Left lung (tissue), 10 donors: ENCODE data around the gene KLHL24. TPM values are rescaled to one million over a fixed set of nuclear protein-coding genes. Genes with fewer than 3 reads are reported as not detected.

ENCODE experiments used
- ATAC-seq: fragments of 200-7000 bp; cut with Tn5 transposase; one replicate; pipeline ENCODE4 v1.9.1; 2020; ENCODE audit warnings: moderate library complexity
- DNase-seq, 4 donors: peaks; one replicate each; pipeline ENCODE4 v3.0.0-alpha.2; 2013 to 2020
- H3K27ac ChIP-seq, 2 donors: fragments of 200-600 bp; sonication (generic) in 1 of 2; one replicate each; pipeline versions ENCODE4 v1.5.0 to v1.8.0; 2020 to 2021
- H3K27me3 ChIP-seq, 2 donors: fragments of 200-600 bp; sonication (generic) in 1 of 2; one replicate each; pipeline versions ENCODE4 v1.5.0 to v1.8.0; 2020 to 2021
- H3K36me3 ChIP-seq, 2 donors: fragments of 200-600 bp; sonication (generic) in 1 of 2; one replicate each; pipeline versions ENCODE4 v1.5.0 to v1.8.0; 2020 to 2021
- H3K4me1 ChIP-seq, 2 donors: fragments of 200-600 bp; one replicate each; pipeline ENCODE4 v1.8.0; 2021
- H3K4me3 ChIP-seq, 2 donors: fragments of 200-600 bp; sonication (generic) in 1 of 2; one replicate each; pipeline versions ENCODE4 v1.5.0 to v1.8.0; 2020 to 2021; ENCODE audit warnings: mild to moderate bottlenecking in 1 of 2
- H3K9me3 ChIP-seq, 2 donors: fragments of 200-600 bp; sonication (generic) in 1 of 2; one replicate each; pipeline versions ENCODE4 v1.5.0 to v1.8.0; 2020 to 2021
- CTCF ChIP-seq, 2 donors: fragments of 200-600 bp; sonication (generic) in 1 of 2; IDR thresholded peaks; one replicate each; pipeline versions ENCODE4 v1.5.0 to v1.8.0; 2021; ENCODE audit warnings: antibody characterized with exemption in 2 of 2
- intact Hi-C, 2 donors: fragments of 100-400 bp; cut with DNase I; formaldehyde crosslinking; loops; one replicate each; pipeline versions ENCODE4 v1.11.2 to v1.14.2; 2022
- polyA plus RNA-seq, 6 donors: library from polyadenylated mRNA; unstranded; fragments of 120-200 nt; gene quantifications; one replicate each; pipeline ENCODE4 v1.2.1, GENCODE V29; 2013; ENCODE audit not compliant: insufficient read length in 6 of 6
- total RNA-seq, 2 donors: library from RNA; stranded (reverse); fragmentation: NEBNext Ultra II Directional; extraction: Animal tissue kit (Norgen Biotek cat#: 25700); gene quantifications; one replicate each; pipeline ENCODE4 v1.2.1, GENCODE V29; 2021
- donor health status: DM: no; HTN: yes; CAD: no.
- donor health status: DM: no; HTN: no; CAD: no.

KLHL24 gene
- total and polyA plus RNA-seq, 8 donors = 37.8 to 80.9 (median 48.3) TPM

GRCh38 chr3:183654727-183655126 is 19.3 kb downstream of the KLHL24 start:
- intact Hi-C loops = no loop called here
- Histone ChIP-seq H3K27me3 (no peaks in the 10 kb centered on the region), H3K4me1 (no peaks in the 10 kb centered on the region), H3K27ac (no peak overlapping the region), H3K9me3 (peaks cover 6 to 46% of the 10 kb centered on the region in 2 donors), H3K4me3 (no peak overlapping the region), H3K36me3 (peaks cover 0 to 70% of the 10 kb centered on the region in 2 donors)
- no peak for TF ChIP-seq CTCF (IDR thresholded peaks at IDR 0.05)
- ATAC-seq = no peak
- no peak for DNase-seq

DNA sequence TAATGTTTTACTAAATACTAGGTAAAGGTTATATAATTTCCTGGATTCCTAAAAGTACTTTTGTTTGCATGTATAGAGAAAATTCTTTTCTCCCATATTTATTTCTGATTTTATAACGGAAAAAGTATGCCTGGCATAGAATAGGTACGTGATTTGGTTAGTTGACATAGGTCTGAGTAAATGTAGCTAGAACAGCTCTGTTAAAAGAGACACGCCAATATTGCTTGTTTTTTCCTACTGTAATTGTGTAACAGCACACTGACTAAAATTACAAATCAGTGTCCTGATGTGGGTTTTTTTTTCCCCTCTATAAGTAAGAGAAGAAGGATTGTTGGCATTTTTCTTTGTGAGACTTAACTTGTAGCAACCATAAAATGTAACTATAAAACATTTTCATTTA is 26.7 kb downstream of the KLHL24 start:
- Histone ChIP-seq H3K9me3 (no peaks in the 10 kb centered on the region), H3K4me1 (peaks cover 0 to 11% of the 10 kb centered on the region in 2 donors), H3K4me3 (no peak overlapping the region), H3K27ac (no peak overlapping the region), H3K36me3 (peaks cover 0 to 52% of the 10 kb centered on the region in 2 donors), H3K27me3 (no peaks in the 10 kb centered on the region)
- ATAC-seq (no peak), DNase-seq (no peak)
- intact Hi-C loops = no loop called here
- no peak for TF ChIP-seq CTCF (IDR thresholded peaks at IDR 0.05)

- Histone ChIP-seq H3K4me3 (no peak overlapping the region), H3K9me3 (no peaks in the 10 kb centered on the region), H3K4me1 (peaks cover 0 to 11% of the 10 kb centered on the region in 2 donors), H3K27me3 (no peaks in the 10 kb centered on the region), H3K36me3 (peaks cover 0 to 57% of the 10 kb centered on the region in 2 donors), H3K27ac (no peak overlapping the region)
- no peak for TF ChIP-seq CTCF (IDR thresholded peaks at IDR 0.05)
- intact Hi-C loops = no loop called here
- ATAC-seq (peak; percentile 51), DNase-seq (no peak)
These were observed 29.5 kb downstream of the KLHL24 start for GRCh38 chr3:183664913-183665381.

DNA sequence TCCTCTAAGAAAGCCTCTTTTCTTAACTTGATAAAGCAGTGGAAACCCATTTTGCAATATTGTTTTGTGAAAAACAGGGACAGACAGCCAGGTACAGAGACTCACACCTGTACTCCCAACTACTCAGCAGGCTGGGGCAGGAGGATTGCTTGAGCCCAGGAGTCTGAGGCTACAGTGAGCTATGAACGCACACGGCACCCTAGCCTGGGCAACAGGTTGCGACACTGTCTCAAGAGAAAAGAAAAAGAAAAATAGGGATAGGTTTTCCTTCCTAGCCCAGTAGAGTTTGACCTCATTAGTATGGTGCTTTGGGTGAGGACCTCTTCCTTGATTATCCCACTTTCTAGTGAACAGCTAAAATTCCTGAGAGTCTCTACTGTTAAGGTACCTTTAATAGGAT is 44.6 kb downstream of the KLHL24 start:
- H3K27me3 ChIP-seq = no peaks in the 10 kb centered on the region
- no peaks in the 10 kb centered on the region for H3K9me3 ChIP-seq
- DNase-seq (no peak), ATAC-seq (peak; percentile 34)
- no peak overlapping the region for H3K27ac ChIP-seq
- no peak for TF ChIP-seq CTCF (IDR thresholded peaks at IDR 0.05)
- peaks cover 0 to 23% of the 10 kb centered on the region in 2 donors for H3K36me3 ChIP-seq
- H3K4me1 ChIP-seq = no peaks in the 10 kb centered on the region
- H3K4me3 ChIP-seq = no peak overlapping the region
- intact Hi-C loops = no loop called here

DNA sequence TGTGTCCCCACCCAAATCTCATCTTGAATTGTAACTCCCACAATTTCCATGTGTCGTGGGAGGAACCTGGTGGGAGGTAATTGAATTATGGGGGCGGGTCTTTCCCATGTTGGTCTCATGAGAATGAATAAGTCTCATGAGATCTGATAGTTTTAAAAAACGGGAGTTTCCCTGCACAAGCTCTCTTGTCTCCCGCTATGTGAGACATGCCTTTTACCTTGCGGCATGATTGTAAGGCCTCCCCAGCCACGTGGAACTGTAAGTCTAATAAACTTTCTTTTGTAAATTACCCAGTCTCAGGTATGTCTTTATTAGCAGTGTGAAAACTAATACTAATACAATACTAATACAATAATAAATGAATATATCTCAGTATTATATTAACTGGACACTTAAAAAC is 52.3 kb downstream of the KLHL24 start:
- Histone ChIP-seq H3K4me3 (no peak overlapping the region), H3K27me3 (no peaks in the 10 kb centered on the region), H3K4me1 (no peaks in the 10 kb centered on the region), H3K36me3 (no peaks in the 10 kb centered on the region), H3K27ac (no peak overlapping the region), H3K9me3 (no peaks in the 10 kb centered on the region)
- ATAC-seq (no peak), DNase-seq (no peak)
- intact Hi-C loops = no loop called here
- TF ChIP-seq CTCF (IDR thresholded peaks at IDR 0.05) = no peak
